SHP77 (cell line): Measurements from ENCODE around the gene SYNDIG1L.
"Not testable (repeated sequence)": the region's sequence is repeated elsewhere in the genome, so short reads cannot be mapped to it uniquely, and the experiment has no call there.

Experiments used
- DNase-seq, 2 experiments: peaks; one replicate each; lab custom pipeline; 2025; lab: John Stamatoyannopoulos, UW

The SYNDIG1L gene

DNA sequence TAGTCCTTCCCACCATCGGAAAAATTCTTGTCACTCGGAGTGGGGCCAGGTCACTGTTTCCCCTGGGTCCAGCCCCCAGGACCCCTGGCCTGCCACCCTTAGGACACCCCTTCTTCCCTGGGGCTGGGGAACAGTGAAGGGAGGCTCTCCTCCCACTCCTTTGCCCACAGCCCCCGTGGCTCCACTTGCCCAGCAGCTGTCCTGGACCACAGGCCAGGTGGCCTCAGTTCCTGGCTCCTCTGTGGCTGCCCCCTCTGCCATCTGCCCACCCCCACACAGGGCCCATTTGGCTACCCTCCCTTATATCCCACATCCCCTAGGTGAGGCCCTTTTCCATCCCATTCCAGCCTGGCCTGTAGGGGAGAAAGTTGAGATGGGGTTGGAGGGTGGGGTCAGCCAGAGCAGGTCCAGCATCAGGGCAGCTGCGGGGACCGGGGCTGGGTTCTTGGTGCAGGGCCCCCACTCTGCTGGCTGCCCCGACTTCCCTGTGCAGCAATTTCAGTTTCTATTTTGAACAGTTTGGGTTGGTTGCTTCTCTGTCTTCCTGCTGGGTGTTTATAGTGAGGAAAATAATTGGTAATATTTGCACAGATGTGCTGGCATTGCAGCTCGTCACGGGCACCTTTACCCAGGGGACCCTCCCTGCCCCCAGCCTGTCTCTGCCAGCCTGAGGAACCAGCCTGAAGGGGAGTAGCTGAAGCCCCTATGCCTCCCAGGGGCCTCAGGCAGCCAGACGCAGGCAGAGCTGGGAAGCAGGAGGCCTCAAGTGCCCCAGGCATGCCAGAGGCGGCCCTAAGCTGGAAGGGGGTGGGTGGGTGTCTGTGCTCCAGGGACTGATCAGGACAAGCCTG lies 23.4 kb downstream of the SYNDIG1L start:
- DNase-seq = no peak

DNA sequence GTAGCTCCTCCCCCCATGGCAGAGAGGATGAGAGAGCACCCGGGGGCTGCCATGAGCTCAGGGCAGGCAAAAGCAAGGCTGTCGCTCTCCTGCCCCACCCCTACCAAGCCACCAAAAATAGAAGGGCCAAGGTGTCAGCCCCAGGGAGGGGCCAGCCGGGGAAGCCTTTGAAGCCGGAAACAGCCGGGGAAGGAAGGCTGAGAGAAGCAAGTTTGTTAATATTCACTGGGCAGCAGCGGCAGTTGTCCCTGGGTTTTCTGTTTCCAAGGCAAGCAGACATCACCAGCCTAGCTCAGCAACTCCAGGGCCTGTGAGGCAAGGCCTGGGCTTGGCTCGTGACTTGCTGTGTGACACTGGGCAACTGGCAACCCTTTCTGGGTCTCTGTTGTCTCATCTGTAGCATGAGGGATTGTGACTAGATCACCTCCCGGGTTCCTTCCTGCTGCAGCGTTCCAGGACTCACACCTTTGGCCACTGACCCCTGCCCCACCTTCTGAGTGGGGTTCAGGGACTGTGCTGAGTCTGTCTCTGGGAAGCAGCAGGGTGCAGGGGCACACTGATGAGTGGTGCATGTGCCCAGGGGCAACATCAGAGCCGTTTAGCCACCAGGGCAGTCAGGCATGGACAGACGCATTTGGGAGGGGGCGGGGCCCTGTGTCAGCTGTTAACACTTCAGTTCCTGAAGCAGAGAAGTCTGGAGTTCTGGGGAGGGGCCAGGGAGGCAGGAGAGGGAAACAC lies 24.3 kb downstream of the SYNDIG1L start:
- DNase-seq = peak; percentile 4 to 25

DNA sequence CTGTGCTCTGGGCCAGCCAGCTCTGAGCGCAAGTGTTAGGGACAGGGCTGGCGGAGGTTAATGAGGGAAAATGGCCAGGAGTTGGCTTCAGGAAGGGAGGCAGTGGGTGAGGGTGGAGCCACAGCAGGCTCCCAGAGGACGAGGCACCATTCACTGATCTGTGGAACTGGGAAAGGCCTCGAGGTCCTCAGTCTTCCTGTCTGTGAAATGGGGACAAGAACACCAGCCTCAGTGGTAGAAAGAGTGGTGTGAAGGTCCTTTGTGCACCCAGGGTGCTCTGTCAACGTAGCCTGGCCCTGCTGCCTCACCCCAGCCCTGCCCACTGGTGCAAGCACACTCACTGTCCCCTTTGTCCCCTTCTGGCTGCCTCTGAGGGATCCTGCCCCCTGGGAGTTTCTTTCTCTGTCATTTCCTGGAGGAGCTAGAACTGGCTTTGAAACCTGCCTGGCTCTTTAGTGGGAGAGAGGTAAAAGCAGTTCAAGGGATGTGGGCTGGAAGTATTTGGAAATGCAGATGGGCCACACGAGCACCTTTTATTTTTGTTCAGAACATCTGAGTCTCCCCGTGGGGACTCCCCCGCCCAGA lies 25.0 kb downstream of the SYNDIG1L start:
- DNase-seq = no peak

DNA sequence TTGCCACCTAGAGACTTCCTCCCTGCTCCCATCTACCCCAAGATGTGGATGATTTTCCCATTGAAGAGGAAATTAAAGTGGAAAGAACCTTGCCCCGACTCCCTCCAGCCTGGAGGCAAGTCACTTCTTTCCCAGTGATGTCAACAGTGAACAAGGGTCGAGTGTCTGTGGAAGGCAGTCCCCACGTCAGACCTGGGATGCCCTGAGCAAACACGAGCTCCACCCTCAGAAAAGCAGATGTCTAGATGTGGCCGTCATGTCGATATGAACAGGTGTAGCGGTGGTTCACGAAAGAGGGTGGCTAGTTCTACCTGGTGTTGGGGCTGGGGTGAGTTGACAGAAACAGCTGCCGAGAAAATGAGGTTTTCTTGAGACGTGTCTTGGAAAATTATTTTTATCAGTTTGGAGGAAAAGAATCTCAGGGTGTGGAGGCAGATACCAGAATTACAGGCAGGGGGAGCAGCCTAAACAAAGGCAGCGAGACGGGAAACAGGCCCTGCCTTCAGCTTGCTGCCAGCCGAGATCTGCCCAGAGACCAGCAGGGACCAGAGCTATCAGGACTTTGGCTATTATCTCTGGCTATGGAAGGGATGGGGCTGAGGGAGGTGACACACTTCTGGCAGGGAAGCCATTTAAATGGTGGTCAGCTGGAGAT lies 25.9 kb downstream of the SYNDIG1L start:
- no peak for DNase-seq

DNA sequence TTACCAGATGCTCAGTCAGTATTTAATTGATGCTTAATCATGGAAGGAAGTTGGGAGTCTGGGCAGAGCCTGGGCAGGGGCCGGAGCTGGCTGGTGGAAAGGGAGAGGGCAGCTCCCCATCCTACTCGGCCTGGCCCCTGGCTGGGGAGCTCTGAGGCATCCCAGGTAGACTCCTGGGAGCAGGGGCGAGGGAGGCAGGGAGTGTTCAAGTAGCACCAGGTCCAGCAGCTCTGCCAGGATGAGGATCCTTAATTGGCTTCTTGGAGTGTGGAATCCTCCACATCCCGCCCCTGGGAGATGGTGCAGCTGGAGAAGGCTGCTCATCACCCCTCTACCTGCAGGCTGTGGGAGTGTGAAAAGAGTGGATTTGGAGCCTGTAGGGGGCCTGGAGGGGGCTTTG lies 30.9 kb downstream of the SYNDIG1L start:
- DNase-seq = no peak

DNA sequence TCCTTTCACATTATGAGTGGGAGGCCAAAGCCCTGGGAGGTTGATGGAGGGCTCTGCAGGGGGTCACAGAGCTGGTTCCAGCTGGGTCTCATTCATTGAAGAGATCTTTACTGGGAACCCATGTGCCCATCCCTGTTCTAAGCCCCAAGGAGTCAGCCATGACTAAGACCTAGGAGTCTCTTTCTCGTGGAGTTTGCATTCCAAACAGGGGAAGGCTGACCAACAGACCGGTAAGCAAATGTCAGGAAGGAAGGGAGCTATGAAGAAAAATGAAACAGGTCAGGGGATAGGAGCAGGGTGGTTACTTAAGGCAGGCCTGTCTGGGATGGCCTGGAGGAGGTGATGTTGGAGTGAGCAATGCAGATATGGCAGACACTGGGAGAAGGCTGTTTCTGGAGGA lies 31.5 kb downstream of the SYNDIG1L start:
- no peak for DNase-seq

DNA sequence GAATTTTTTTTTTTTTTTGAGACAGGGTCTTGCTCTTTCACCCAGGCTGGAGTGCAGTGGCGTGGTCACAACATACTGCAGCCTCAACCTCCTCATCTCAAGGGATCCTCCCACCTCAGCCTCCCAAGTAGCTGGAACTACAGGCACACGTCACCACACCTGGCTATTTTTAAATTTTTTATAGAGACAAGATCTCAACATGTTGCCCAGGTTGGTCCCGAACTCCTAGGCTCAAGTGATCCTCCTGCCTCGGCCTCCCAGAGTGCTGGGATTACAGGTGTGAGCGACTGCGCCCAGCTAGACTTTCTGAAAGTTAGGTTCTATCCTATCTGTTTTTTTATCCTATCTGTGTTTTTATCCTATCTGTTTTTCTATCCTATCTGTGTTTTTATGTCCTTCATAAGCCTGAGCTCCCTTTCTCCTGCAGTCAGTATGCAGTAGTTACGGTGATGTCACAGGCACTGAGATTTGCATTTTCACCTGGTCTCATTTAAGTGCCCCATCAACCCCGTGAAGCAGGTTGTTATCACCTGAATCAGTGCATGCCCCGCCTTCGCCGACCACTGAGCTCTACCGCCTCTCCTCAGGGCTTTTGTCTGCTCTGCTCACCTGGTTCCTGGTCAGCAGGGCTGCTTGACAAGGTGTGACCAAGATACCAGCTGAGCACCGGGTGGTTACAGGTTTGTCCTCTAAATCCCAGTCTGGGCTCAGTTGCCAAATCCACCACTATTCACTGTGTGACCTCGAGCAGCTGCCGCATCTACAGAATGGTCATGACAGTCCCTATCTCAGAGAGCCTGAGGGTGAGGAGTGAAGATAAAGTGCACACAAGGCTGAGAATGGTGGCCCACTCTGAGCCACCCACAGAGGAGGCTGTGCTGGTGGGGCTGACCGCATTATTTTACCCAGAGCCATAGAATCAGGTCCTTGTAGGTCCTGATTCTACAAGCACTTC lies 33.1 kb downstream of the SYNDIG1L start:
- DNase-seq = no peak

DNA sequence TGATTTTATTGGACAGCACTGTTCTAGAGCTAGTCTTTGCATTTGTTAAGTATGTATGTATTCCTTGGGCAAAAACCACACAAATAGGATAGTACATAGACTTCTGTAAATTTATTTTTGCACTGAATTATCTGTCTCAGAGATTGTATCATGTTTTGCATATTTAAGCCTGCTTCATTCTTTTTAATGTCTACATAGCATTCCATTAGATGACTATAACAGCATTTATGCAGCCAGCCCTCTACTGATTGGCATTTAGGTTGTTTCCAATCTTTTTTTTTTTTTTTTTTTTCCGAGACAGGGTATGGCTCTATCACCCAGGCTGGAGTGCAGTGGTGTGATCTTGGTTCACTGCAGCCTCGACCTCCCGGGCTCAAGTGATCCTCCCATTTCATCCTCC lies 34.5 kb downstream of the SYNDIG1L start:
- DNase-seq = no peak

DNA sequence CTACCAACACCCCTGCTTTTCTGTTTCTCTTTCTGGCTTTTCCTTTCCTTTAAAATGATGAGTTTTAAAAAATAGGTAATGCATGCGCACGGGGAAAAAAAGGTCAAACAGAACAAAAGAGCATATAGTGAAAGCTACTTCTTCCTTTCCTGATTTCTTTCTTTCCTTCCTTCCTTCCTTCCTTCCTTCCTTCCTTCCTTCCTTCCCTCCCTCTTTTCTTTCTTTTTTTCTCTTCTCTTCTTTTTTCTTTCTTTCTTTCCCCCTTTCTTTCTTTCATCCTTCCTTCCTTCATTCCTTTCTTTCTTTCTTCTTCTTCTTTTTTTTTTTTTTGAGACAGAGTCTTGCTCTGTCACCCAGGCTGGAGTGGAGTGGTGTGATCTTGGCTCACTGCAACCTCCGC lies 35.5 kb downstream of the SYNDIG1L start:
- DNase-seq = not testable (repeated sequence)

DNA sequence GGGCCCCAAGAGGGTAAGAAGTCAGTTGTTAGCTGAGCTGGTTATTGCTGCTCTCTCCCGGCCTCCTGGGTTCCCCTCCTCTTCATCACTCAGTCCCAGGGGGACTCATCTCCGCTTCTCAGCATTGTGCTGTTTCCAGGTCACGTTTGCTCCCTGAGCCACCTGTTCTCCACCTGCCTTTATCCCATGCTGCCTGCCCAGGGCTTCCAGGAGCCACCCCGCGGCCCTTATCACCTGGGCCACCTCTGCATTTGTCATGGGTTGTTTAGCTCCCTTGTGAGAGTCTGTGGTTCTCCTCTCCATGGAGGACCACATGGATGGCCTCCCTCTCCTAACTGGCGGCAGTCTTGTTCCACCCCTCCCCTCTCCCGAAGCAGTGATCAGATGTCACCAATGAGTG lies 36.0 kb downstream of the SYNDIG1L start:
- DNase-seq = no peak

DNA sequence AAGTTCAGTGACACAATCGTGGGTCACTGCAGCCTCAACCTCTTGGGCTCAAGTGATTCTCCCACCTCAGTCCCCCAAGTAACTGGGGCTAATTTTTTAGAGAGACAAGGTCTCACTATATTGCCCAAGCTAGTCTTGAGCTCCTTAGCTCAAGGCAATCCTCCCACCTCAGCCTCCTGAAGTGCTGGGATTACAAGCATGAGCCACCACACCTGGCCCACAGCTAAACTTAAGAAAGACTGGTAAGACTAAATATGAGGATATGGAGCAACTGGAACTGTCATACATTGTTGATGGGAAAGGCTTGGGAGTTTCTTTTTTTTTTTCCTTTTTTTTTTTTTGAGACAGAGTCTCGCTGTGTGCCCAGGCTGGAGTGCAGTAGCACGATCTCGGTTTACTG lies 43.8 kb downstream of the SYNDIG1L start:
- no peak for DNase-seq

DNA sequence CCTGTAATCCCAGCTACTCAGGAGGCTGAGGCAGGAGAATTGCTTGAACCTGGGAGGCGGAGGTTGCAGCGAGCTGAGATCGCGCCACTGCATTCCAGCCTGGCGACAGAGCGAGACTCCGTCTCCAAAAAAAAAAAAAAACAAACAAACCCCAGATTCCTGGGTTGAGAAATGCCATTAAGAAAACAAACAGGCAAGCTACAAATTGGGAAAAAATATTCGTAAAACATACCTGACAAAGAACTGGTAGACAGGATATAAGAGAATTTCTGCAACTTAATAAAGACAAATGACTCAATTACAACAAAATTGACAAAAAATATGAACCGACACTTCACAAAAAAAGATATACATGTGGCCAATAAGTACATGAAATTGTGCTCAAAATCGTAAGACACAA lies 44.4 kb downstream of the SYNDIG1L start:
- not testable (repeated sequence) for DNase-seq

DNA sequence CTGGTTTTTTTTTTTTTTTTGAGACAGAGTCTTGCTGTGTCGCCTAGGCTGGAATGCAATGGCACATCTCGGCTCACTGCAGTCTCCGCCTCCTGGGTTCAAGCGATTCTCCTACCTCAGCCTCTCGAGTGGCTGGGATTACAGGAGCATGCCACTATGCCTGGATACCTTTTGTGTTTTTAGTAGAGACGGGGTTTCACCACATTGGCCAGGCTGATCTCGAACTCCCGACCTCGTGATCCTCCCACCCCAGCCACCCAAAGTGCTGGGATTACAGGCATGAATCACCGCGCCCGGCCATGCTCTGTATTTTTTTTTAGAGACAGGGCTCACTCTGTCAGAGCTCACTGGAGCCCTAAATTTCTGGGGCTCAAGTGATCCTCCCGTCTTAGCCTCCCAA lies 45.2 kb downstream of the SYNDIG1L start:
- DNase-seq = no peak

DNA sequence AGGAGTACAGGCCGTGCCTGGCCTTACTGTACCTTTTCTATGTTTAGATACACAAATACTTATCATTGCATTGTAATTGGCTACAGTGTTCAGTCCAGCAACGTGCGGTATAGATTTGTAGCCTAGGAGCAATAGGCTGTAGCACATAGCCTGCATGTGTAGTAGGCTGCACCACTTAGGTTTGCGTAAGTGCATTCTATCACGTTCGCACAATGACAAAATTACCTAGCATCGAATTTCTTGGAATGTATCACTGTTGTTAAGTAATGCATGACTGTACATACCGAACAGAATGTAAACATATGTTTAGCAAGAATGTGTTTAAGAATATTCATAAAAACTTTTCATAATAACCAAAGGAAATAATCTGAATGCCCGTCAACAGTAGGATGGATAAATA lies 45.8 kb downstream of the SYNDIG1L start:
- DNase-seq = no peak

DNA sequence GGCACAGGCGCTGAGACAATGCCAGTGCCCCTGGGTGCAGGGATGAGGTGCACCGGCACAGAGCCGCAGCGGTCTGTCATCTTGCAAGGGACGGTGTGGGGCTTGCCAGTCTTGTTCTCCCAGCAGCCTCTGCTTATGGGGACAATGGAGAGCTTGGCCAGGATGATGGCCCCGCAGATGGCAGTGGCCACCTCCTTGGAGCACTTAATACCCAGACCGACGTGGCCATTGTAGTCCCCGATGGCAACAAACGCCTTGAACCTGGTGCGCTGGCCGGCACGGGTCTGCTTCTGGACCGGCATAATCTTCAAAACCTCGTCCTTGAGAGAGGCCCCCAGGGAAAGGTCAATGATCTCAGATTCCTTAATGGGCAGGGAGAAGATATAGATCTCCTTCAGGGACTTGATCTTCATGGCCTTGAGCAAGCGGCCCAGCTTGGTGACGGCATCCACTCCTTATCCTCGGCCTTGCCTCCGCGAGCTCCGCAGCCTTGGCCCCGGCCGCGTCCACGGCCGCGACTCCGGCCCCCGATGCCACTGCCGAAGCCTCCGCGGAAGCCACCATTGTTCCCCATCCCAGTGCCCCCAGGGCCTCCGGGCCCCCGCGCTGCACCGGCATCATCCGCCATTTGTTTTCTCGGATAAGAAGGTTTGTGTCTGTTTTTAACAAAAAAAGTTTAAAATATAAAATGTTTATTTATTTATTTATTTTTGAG lies 47.9 kb downstream of the SYNDIG1L start:
- DNase-seq = no peak

DNA sequence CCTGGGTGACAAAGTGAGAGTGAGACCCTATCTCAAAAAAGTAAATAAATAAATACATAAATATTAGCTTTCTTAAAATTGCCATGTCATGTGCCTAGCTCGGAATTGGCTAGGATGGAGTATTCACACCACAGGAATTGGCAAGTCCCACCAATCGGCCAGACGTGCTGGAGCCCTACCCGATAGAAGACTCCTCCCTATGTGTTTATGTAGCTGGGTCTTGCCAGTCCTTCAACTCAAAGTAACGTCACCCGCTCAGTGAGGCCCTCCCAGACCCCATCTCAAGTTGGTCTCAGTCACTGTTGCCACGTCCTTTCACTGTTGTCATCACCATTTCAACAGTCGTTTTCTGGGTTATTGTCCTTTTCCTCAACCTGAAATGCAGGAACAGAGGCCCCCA lies 57.6 kb downstream of the SYNDIG1L start:
- DNase-seq = no peak

DNA sequence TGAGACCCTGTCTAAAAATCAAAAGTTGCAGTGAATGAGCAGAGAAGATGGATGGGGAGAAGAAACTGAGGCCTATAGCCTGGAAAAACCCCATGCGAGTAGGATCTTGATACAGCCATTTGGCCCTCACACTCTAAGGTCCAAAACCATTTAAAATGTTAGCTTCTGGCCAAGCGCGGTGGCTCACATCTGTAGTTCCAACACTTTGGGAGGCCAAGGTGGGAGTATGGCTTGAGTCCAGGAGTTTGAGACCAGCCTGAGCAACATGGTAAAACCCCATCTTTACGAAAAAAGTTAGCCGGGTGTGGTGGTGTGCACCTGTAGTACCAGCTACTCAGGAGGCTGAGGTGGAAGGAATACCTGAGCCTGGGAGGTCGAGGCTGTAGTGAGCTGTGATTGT lies 58.0 kb downstream of the SYNDIG1L start:
- no peak for DNase-seq

DNA sequence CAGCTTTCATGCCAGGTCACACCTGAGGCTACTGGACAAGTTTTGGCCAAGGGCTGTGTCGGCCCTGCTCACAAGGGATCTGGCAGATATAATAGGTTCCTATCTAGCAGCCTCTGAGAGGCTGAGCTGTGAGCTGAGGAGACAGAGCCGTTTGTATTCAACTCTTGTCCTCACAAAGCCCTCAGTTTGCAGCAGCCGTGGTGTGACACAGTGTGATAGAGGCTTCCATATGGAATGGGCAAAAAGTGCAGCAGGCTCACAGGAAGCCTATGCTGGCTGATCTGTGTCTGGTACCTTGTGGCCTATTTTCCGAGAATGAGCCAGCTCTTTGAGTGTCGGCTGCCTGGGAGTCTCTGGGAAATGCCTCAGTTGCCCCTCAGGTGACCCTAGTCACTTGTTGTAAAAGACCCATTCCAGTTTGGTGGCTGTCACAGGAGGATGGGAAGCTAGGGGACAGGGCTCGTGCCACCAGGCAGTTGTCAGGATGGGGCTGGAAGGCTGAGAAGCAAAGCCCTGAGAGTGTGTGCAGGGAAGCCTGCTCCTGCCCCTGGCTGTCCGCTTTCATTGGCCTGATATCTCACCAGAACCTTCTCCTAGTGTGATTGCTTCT lies 61.6 kb downstream of the SYNDIG1L start:
- DNase-seq = no peak

DNA sequence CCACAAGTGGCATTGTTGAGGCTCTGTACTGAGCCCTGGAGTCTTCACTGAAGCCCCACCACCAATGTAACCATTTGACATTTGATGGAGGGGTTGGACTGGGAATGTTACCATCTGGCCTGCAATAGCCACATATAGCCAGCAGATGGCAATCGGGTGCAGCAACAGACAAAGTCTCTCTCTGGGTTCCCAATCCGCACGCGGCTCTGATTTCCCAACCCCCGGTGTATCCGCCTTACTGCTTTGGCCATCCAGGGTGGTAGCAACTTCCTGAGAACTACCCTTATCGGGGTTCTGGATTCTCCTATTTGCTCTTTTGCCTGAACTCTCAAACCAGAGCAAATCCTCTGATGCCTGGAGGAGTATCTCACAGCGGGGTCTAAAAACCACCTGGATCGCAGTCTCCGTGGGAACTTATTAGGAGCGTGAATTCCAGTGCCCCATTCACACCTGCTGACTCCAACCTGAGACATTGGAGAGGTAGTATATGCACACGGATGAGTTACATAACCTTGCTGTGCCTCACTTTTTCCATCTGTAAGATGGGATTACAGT lies 63.6 kb downstream of the SYNDIG1L start:
- peak; percentile 33 to 73 for DNase-seq

DNA sequence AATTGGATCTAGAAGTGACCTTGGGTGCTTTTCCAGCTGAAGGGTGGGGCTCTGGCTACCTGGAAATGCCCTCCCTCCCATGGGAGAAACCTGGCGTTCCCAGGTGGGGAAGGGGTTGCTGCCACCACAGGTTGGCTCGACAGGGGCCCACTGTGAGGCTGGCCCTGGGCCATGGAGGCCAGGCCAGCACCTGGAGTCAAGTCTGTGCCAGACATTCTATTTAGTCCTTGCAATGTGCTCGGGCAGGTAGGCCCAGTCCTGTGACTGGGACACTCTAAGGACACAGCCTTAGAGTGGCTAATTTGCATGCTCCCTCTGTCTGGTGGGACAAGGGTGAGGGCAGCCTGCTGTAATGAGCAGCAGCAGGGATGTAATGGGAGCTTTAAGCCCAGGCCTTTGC lies 65.8 kb downstream of the SYNDIG1L start:
- DNase-seq = no peak
